Sigmoid colon (tissue), 3 donors: Measurements from ENCODE around the gene SORCS2.

ENCODE experiments used
- POLR2A ChIP-seq, 2 donors: fragments of 450-650 bp; IDR thresholded peaks; one replicate each; pipeline ENCODE4 v1.6.1; 2016; ENCODE audit warnings: antibody characterized with exemption in 2 of 2, mild to moderate bottlenecking in 2 of 2, moderate library complexity in 2 of 2
- TF ChIP-seq, protein P1 (sequence below), 4 experiments: fragments of 450-650 bp in 3 of 4; fragments of 200-600 bp in 1 of 4; IDR thresholded peaks; one replicate each; pipeline ENCODE4 v1.5.1; 2016 to 2019; ENCODE audit warnings: antibody characterized with exemption in 4 of 4, mild to moderate bottlenecking in 3 of 4, moderate library complexity in 2 of 4

DNA sequence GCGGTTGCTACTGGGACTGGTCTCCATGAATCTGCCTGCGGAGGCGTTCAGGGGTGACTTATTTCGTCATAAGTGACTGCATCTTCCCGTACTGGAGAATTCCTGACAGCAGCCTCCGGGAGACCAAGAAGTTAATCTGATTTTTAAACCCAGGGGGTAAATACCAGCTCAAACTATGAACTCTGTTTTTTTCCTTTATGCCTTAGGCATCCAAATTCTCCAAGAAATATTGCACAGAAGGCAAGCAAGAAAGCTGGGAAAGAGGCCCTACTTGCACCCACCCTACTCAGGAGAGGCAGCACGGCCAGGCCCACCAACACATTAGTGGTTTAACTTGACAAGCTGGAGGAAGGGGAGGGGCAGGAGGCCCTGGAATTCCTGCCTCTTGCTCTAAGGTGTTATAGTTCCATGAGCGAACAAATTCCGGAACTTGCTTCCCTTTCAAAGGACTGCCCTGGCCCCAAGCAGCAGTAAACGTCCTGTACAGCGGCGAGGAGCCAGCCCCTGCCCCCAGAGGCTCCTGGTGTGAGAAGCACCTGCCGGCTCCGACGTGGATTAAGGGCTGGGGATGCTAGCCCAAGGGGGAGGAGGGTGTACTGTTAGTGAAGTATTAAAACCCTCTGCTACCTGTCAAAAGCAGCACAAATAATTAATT, 570.2 kb downstream of the SORCS2 start:
- no peak for TF ChIP-seq POLR2A (IDR thresholded peaks at IDR 0.05)
- TF ChIP-seq, protein P1, sequence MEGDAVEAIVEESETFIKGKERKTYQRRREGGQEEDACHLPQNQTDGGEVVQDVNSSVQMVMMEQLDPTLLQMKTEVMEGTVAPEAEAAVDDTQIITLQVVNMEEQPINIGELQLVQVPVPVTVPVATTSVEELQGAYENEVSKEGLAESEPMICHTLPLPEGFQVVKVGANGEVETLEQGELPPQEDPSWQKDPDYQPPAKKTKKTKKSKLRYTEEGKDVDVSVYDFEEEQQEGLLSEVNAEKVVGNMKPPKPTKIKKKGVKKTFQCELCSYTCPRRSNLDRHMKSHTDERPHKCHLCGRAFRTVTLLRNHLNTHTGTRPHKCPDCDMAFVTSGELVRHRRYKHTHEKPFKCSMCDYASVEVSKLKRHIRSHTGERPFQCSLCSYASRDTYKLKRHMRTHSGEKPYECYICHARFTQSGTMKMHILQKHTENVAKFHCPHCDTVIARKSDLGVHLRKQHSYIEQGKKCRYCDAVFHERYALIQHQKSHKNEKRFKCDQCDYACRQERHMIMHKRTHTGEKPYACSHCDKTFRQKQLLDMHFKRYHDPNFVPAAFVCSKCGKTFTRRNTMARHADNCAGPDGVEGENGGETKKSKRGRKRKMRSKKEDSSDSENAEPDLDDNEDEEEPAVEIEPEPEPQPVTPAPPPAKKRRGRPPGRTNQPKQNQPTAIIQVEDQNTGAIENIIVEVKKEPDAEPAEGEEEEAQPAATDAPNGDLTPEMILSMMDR (IDR thresholded peaks at IDR 0.05): no peak
